DND-41 (cell line): ENCODE measurements around the gene MCF2L2.

ENCODE experiments used
- ATAC-seq: fragments of 200-7000 bp; cut with Tn5 transposase; 3 replicates; pipeline ENCODE4 v1.9.1; 2021; ENCODE audit warnings: low read depth; ENCODE audit not compliant: insufficient read depth
- DNase-seq: peaks from one replicate; pipeline ENCODE4 v3.0.0-alpha.2; 2020
- H2AFZ ChIP-seq: 2 replicates; pipeline ENCODE4 v1.6.0; 2012; ENCODE audit warnings: low read depth, low read length
- H3K27ac ChIP-seq: 2 replicates; pipeline ENCODE4 v1.5.1; 2012; ENCODE audit warnings: low read length, inconsistent platforms
- H3K27me3 ChIP-seq: fragments of 200-600 bp; sonication (generic); 2 replicates; pipeline ENCODE4 v1.6.0; 2012; ENCODE audit warnings: low read length, mild to moderate bottlenecking, inconsistent platforms; ENCODE audit not compliant: insufficient read depth, poor library complexity
- H3K36me3 ChIP-seq: 2 replicates; pipeline ENCODE4 v1.5.1; 2012; ENCODE audit warnings: low read length, inconsistent platforms; ENCODE audit not compliant: insufficient read depth
- H3K4me1 ChIP-seq: 2 replicates; pipeline ENCODE4 v1.5.1; 2012; ENCODE audit warnings: mild to moderate bottlenecking, low read length; ENCODE audit not compliant: insufficient read depth
- H3K4me2 ChIP-seq: 2 replicates; pipeline ENCODE4 v1.6.0; 2012; ENCODE audit warnings: mild to moderate bottlenecking, moderate library complexity, low read length, inconsistent platforms; ENCODE audit not compliant: insufficient read depth
- H3K4me3 ChIP-seq, 2 experiments: fragments of 200-600 bp in 1 of 2; shearing (Covaris generic) in 1 of 2; 2 replicates each; pipeline ENCODE4 v1.5.1; 2012 to 2016; ENCODE audit warnings: inconsistent platforms in 2 of 2, low read length in 2 of 2, mild to moderate bottlenecking in 2 of 2, low read depth in 1 of 2, moderate library complexity in 1 of 2
- H3K79me2 ChIP-seq: 2 replicates; pipeline ENCODE4 v1.6.0; 2012; ENCODE audit warnings: low read length, inconsistent platforms; ENCODE audit not compliant: insufficient read depth
- H3K9ac ChIP-seq: 2 replicates; pipeline ENCODE4 v1.6.0; 2012; ENCODE audit warnings: low read depth, mild to moderate bottlenecking, inconsistent platforms, low read length, moderate library complexity
- H3K9me3 ChIP-seq: 2 replicates; pipeline ENCODE4 v1.5.1; 2012; ENCODE audit warnings: low read length, moderate library complexity, mild to moderate bottlenecking, inconsistent platforms; ENCODE audit not compliant: insufficient read depth, severe bottlenecking
- H4K20me1 ChIP-seq: 2 replicates; pipeline ENCODE4 v1.6.0; 2012; ENCODE audit warnings: low read length; ENCODE audit not compliant: insufficient read depth
- CTCF ChIP-seq: IDR thresholded peaks from 2 replicates; pipeline ENCODE4 v1.5.1; 2012; ENCODE audit warnings: borderline replicate concordance, low read length, moderate library complexity, mild to moderate bottlenecking; ENCODE audit not compliant: poor library complexity, severe bottlenecking; ENCODE audit errors: extremely low read depth
- EZH2 ChIP-seq: IDR thresholded peaks from 3 replicates; pipeline ENCODE4 v1.6.1; 2012; ENCODE audit warnings: borderline replicate concordance, low read depth, mild to moderate bottlenecking, moderate library complexity, low read length, inconsistent platforms; ENCODE audit not compliant: severe bottlenecking

MCF2L2 gene

DNA sequence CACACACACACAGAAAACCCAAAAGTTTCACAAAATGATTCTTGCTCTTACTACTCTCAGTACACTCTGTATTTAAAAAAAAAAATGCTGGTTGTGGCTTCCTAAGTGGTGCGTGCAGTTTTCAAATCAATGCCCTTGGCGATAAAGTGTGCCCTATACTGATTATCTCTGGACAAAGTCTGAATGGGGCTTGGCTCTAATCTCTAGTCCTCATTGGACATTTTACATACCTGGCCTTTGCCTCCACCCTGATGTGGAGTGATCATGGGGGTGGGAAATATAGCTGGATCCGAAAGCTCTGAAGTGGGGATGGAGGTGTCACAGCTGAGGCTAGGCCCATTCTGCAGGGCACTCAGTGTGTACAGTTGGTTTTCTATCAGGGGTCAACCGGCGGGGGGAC is 161.3 kb downstream of the MCF2L2 start:
- no peak overlapping the region for H3K4me3 ChIP-seq
- no peaks in the 10 kb centered on the region for H3K9me3 ChIP-seq
- no peak overlapping the region for H3K27ac ChIP-seq
- no peaks in the 10 kb centered on the region for H3K36me3 ChIP-seq
- H4K20me1 ChIP-seq = no peaks in the 10 kb centered on the region
- no peaks in the 10 kb centered on the region for H3K79me2 ChIP-seq
- no peak overlapping the region for H3K9ac ChIP-seq
- H3K4me1 ChIP-seq = no peaks in the 10 kb centered on the region
- no peak for TF ChIP-seq CTCF
- no peak for TF ChIP-seq EZH2
- H3K4me2 ChIP-seq = no peak overlapping the region
- H2AFZ ChIP-seq = no peak overlapping the region
- DNase-seq = no peak
- no peak for ATAC-seq
- H3K27me3 ChIP-seq = peaks cover 4% of the 10 kb centered on the region

DNA sequence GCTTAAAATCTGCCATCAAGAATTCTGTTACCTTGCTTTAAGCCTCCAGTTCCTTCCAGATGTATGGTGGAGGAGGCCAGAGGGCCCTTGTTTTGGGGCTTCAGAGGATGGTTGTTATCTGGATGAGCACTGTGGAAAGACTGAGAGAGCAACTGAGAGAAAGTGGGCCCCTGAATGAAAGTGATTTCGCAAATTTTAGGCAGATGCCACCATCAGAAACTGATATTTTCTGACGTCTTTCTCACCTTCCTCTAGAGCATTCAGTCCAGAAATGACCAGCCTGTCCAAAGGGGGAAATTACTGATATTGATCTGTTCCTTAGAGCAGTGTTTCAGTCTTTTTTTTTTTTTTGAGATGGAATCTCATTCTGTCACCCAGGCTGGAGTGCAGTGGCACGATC is 162.0 kb downstream of the MCF2L2 start:
- H4K20me1 ChIP-seq = no peaks in the 10 kb centered on the region
- no peak for ATAC-seq
- TF ChIP-seq EZH2 = no peak
- no peak for TF ChIP-seq CTCF
- no peaks in the 10 kb centered on the region for H3K4me1 ChIP-seq
- H3K4me2 ChIP-seq = no peak overlapping the region
- H3K79me2 ChIP-seq = no peaks in the 10 kb centered on the region
- H3K9me3 ChIP-seq = no peaks in the 10 kb centered on the region
- no peak overlapping the region for H2AFZ ChIP-seq
- peaks cover 4% of the 10 kb centered on the region for H3K27me3 ChIP-seq
- DNase-seq = no peak
- no peak overlapping the region for H3K9ac ChIP-seq
- H3K27ac ChIP-seq = no peak overlapping the region
- H3K4me3 ChIP-seq = no peak overlapping the region
- H3K36me3 ChIP-seq = no peaks in the 10 kb centered on the region

GRCh38 chr3:183265834-183266417 is 162.5 kb downstream of the MCF2L2 start:
- Histone ChIP-seq H3K4me1 (no peaks in the 10 kb centered on the region), H3K27me3 (peaks cover 4% of the 10 kb centered on the region), H3K4me2 (no peak overlapping the region), H4K20me1 (no peaks in the 10 kb centered on the region), H3K36me3 (no peaks in the 10 kb centered on the region), H2AFZ (no peak overlapping the region), H3K4me3 (no peak overlapping the region), H3K9ac (no peak overlapping the region), H3K27ac (no peak overlapping the region), H3K9me3 (no peaks in the 10 kb centered on the region), H3K79me2 (no peaks in the 10 kb centered on the region)
- no peak for TF ChIP-seq CTCF
- TF ChIP-seq EZH2 = no peak
- DNase-seq (no peak), ATAC-seq (no peak)
